HG02610 (cell line): ENCODE results near the gene STUB1.
"Not testable (repeated sequence)": the region's sequence is repeated elsewhere in the genome, so short reads cannot be mapped to it uniquely, and the experiment has no call there.

ENCODE experiments used
- ATAC-seq: cut with Tn5 transposase; IDR thresholded peaks from one replicate; pipeline ENCODE4 v1.9.1; 2021; ENCODE audit warnings: mild to moderate bottlenecking, moderate library complexity; ENCODE audit not compliant: unreplicated experiment

The STUB1 gene

GRCh38 chr16:710500-711075, 30.4 kb downstream of the STUB1 start:
- no peak for ATAC-seq

DNA sequence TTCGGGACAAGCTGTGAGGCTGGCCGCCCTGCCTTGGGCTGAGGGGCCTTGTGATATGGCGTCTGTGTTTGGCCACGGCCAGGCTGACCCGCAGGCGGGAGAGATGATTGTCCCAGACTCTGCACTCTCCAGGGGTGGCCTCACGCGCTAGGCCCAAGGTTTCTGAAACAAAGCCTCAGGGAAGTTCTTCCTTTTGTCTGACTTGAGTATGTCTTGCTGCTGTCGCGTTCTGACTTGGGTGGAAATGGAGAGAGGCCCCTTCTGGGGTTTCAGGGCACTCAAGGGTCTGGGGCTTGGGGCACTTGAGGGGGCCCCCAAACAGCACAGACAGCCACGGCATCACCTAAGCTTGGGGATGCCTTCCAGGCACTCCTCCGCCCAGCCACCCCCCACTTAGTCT, 30.9 kb downstream of the STUB1 start:
- ATAC-seq = no peak

DNA sequence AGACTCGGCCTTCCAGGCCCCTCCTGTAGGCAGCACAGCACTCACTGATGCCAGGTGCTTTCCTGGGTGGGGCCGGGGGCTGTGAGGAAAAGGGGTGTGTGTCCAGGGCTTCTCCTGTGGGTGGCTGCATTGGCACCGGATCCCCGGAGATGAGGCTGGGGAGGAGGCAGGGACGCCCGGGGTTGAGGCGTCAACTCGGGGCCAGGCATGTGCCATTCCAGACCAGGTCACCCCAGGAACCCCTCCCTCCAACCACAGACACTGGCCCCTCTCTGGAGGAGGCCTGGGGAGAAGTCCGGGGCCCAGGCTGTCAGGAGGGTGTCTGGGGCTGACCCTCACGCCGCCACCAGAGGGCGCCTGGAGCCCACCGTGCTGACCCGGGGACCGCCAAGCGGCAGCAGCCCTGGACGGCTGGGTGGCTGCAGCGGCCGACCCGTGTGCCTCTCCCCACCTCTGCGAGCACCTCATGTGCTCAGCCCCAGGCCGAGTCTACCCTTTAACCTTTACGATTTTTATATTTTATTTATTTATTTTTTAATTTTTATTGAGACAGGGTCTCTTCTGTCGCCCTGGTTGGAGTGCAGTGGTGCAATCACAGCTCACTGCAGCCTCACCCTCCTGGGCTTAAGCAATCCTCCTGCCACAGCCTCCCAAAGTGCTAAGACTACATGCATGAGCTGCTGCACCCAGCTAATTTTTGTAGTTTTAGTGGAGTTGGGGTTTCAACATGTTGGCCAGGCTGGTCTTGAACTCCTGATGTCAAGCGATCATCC, 31.5 kb downstream of the STUB1 start:
- peak; percentile 43 for ATAC-seq

DNA sequence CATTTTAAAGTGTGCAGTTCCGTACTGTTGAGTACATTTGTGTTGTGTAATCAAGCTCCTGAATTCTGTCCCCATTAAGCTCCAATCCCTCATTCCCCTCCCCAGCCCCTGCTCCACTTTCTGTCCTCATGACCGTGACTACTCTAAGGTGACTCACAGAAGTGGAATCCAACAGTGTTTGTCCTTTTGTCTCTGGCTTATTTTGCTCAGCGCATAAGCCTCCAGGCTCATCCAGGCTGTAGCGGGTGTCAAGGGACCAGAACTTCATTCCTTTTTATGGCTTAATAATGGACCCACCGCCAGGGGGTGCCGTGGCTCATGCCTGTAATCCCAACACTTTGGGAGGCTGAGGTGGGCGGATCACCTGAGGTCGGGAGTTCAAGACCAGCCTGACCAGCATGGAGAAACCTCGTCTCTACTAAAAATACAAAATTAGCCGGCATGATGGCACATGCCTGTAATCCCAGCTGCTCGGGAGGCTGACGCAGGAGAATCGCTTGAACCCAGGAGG, 32.6 kb downstream of the STUB1 start:
- not testable (repeated sequence) for ATAC-seq

- ATAC-seq = no peak
These were observed 33.9 kb downstream of the STUB1 start for GRCh38 chr16:714079-714478.

GRCh38 chr16:714558-715476, 34.6 kb downstream of the STUB1 start, which contains the start of gene METRN:
METRN (plus strand) TSS chr16:715118; CDS start chr16:715290, 172 bp downstream.
- ATAC-seq = peak; percentile 77

DNA sequence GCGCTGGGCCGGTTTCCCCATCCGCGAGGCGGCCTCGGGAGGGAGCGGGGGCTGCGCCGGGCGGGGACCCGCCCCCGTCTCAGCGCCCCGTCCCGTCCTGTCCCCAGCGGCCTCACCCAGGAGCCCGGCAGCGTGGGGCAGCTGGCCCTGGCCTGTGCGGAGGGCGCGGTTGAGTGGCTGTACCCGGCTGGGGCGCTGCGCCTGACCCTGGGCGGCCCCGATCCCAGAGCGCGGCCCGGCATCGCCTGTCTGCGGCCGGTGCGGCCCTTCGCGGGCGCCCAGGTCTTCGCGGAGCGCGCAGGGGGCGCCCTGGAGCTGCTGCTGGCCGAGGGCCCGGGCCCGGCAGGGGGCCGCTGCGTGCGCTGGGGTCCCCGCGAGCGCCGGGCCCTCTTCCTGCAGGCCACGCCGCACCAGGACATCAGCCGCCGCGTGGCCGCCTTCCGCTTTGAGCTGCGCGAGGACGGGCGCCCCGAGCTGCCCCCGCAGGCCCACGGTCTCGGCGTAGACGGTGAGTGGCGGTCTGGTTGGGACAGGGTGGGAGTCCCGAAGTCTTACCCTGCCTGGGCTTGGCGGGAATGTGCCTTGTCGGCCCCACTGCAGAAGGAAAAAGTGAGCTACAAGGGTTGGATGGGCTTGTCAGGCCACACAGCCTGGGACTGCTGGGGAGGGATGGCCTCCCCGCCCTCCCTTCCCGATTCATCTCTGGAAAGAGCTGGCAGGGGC, 35.4 kb downstream of the STUB1 start:
- ATAC-seq = peak; percentile 7

DNA sequence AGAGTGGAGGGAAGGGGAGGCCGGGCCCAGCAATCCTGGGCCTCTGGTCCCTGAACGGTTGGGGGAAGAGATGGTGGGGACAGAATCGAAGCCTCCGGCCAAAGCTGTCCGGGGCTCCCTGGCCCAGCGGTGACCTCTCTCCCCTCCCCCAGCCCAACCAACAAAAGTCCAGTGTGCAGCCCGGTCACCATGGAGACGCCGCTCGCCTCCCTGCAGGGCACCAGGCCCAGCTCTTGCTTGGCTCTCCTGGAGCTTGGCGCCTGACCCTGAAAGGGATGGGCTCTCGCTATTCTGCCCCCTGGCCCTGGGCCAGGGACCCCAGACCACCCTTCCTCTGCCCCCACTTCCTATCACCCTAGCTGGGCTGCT, 36.0 kb downstream of the STUB1 start:
- ATAC-seq = no peak

- ATAC-seq = no peak
These were observed 36.6 kb downstream of the STUB1 start for GRCh38 chr16:716768-717325.

GRCh38 chr16:717450-718245, 37.4 kb downstream of the STUB1 start:
- no peak for ATAC-seq

- ATAC-seq = no peak
These were observed 38.2 kb downstream of the STUB1 start for GRCh38 chr16:718389-718788.

- no peak for ATAC-seq
These were observed 38.7 kb downstream of the STUB1 start for GRCh38 chr16:718922-719321.

DNA sequence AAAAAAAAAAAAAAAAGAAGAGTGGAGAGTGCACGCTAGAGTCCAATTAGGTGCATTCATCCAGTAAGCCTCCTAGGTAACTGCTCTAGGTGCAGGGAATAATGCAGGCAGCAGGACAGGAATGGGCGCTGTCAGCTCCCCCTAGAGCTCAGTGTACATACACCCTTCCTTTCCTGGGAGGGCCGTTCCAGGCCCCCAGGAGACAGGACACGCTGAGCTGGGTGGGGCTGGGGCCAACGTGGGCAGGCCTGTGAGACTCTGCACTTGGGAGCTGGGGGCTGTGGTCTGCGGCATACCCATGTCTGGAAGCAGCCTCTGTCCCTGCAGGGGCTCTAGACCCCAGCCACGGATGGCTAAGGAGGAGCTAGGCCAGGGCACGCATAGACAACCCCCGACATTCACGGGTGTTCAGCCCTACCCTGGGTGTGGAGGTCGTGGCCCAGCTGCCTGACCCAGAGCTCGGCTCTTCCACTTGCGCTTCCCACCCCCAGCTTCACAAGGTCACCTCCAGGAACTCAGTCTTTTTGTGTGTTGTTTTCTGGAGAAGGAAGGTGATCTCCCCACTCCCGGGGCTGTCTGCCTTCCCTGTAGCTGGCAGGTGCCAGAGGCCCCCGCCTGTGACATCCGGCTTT, 39.7 kb downstream of the STUB1 start:
- ATAC-seq = no peak

DNA sequence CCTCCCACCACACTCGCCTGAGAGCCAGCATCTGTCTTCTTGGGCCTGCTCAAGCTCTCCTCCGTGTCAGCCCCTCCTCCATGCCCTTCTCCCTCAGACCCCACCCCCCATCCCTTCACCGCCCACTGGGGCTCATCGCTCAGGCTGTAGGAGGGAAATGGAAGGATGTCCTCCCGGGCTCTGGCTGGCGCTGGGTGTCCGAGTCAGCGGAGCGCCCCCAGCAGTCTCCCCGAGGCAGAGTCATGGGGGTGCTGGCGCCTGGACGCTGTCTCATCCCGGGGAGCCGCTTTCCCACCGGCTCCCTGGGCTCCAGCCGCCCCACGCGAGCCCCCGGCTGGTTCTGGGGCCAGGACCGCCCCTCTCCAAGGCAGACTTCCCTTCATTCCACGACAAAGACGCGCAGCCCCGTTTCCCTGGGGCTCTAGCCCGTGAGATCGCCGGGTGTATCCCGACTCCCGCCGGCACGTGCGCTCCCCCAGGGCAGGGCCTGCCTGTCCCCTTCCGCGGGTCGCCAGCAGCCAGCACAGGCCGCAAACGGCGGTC, 40.3 kb downstream of the STUB1 start:
- ATAC-seq = no peak

GRCh38 chr16:720990-721764, 41.0 kb downstream of the STUB1 start, which contains the start of gene ANTKMT:
ANTKMT (plus strand) TSS chr16:721146; CDS start chr16:721275, 129 bp downstream.
- ATAC-seq = peak; percentile 73

DNA sequence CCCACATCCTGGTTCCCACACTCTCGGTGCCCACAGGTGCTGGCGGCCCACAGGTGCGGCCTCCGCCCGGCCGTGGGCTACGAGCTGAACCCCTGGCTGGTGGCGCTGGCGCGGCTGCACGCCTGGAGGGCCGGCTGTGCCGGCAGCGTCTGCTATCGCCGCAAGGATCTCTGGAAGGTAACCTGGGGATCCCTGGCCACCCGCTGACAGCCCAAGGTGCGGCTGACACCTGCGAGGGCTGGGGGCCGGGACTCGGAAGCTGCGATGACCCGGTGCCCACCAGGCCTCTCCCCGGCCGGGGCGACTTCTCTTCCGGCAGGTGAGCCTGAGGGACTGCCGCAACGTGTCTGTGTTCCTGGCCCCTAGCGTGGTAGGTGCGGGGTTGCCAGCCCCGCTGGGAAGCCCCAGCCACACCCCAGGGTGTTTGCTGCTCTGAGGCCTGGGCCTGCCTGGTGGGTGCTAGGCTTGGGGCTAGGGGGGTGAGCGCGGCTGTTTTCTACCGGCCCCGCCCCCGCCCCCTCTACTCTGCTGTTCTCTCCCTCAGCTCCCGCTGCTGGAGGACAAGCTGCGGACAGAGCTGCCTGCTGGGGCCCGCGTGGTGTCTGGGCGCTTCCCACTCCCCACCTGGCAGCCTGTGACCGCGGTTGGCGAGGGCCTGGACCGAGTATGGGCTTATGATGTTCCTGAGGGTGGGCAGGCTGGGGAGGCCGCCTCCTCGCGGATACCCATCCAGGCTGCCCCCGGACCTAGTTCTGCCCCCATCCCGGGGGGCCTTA, 41.7 kb downstream of the STUB1 start:
- no peak for ATAC-seq
